GM18498 (cell line): Measurements from ENCODE around the gene SHC1.

ENCODE experiments used
- ATAC-seq: cut with Tn5 transposase; IDR thresholded peaks from one replicate; pipeline ENCODE4 v1.9.1; 2021; ENCODE audit warnings: mild to moderate bottlenecking, moderate library complexity; ENCODE audit not compliant: unreplicated experiment

The SHC1 gene, protein sequence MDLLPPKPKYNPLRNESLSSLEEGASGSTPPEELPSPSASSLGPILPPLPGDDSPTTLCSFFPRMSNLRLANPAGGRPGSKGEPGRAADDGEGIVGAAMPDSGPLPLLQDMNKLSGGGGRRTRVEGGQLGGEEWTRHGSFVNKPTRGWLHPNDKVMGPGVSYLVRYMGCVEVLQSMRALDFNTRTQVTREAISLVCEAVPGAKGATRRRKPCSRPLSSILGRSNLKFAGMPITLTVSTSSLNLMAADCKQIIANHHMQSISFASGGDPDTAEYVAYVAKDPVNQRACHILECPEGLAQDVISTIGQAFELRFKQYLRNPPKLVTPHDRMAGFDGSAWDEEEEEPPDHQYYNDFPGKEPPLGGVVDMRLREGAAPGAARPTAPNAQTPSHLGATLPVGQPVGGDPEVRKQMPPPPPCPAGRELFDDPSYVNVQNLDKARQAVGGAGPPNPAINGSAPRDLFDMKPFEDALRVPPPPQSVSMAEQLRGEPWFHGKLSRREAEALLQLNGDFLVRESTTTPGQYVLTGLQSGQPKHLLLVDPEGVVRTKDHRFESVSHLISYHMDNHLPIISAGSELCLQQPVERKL

DNA sequence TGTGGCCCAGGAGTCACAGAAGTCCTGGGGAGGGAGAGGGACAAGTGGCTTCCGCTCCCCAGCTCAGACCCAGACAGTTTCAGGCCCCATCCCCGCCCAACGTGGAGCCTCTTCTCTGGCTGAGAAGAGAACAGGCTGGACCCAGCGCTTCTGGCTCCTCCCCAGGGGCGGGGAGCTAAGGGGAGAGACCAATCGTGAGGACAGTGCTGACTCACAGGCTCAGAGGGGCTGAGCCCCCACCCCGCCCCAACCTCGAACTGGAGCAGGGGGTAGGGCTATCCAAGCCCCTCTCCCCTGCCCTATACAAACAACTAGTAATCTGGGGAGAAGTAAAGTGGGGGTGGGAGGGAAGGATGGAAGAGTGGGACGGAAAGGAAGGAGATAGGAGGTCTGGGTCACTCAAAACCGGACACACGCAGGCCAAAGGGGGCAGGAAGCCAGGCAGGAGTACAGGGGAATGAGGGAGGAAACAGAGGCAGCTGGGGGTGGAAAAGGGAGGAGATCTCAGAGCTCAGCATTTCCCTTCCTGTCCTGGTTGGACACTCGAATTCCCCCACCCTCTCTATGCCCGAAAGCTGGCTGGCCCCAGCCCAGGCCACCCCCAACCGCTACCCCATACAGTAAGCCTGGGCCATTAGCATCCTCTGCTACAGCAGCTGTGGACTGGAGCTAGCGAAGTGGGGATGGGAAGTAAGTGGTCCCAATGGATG, at the start of gene SHC1:
Gene SHC1 (minus strand): TSS at position 117 of the 710 bp plus-strand sequence. CDS start 221 bp downstream, outside the sequence.
- ATAC-seq = no peak

DNA sequence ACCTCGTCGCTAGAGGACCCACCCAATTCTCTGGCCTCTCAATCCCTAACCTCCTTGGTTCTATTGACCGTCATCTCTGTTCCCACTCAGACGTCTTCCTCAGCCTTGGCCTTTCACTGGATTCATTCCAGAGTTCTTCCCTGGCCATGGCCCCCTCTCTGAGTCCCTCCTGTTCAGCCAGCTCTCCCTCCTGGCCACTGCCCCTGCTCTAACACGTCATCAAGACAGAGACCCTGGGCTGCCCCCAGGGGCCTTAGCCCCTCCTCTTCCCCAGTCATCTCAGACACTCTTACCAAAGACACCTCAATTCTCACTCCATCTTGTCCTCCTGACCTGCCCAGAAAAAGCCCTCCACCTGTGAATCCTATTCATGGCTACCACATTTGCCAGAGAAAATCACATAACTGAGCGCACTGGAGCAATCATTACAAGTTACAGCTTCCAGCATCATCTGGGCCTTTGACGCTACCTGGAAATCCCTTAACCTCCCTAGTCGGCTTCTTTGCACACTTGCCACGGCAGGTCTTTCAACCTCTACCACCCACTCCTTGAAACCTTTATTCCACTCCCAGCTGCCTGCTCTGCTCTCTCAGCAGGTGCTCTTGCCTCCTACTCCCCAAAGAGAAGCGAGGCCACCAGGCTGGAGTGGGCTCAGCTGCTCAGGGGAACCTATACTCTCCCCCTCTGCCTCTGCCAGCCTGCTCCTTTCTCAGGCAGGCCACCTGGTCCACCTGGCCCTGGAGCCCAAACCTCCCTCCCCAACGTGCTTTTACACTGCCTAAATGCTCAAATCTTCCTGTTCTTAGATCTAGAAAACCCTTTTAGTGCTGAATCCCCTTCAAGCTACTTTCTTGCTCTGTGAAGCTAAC, 49.1 kb upstream of the SHC1 start:
- no peak for ATAC-seq

DNA sequence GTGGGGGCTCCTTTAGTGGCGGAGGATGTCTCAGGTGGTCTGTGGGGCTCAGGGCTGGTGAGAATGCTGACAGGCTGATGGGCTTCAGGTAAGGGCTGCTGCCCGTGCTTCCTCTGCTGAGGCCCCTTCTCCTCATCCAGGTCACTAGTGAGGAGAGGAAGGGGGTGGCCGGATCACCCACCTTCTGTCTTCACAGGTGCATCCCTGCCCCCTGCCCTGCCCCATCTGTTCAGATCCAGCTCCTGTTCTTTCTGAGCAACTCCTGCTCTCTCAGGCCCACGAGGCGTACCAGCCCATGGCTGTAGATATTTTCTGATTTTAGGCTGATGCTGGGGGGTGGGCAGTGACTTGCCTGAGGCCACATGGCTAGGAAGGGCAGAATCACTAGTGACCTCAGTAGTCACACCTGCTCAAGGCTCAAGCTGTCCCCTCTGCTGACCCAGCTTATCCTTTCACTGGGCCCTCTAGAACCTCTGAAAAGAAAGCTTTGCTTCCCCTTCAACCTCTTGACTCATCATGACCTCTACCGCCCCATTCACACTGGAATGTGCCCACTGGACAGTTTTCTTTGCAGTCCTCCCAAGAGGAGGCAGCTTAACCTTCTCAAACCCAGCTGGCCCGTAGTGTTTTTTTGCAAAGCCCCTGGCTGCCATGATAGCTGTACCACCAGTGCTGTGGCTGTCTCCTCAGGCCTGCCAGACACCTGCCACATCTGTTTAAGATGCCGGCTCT, 48.2 kb upstream of the SHC1 start:
- no peak for ATAC-seq

DNA sequence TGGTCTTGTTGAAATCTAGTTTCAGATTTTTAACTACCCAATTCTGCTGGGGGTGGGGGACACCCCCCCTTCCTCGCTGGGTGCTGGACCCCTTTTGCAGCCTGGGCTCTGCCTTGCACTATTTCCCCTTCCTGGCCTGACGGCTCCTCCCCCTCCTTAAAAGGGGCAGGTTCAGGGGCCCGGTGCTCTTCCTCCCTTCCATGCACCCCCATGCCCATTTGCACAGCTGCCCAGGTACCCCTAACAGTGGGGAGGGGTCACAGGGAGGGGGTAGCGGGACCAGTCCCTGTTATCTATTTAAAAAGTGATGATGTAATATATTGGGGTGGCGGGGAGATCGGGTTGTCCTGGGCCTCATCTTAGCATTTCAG, 47.4 kb upstream of the SHC1 start:
- no peak for ATAC-seq

DNA sequence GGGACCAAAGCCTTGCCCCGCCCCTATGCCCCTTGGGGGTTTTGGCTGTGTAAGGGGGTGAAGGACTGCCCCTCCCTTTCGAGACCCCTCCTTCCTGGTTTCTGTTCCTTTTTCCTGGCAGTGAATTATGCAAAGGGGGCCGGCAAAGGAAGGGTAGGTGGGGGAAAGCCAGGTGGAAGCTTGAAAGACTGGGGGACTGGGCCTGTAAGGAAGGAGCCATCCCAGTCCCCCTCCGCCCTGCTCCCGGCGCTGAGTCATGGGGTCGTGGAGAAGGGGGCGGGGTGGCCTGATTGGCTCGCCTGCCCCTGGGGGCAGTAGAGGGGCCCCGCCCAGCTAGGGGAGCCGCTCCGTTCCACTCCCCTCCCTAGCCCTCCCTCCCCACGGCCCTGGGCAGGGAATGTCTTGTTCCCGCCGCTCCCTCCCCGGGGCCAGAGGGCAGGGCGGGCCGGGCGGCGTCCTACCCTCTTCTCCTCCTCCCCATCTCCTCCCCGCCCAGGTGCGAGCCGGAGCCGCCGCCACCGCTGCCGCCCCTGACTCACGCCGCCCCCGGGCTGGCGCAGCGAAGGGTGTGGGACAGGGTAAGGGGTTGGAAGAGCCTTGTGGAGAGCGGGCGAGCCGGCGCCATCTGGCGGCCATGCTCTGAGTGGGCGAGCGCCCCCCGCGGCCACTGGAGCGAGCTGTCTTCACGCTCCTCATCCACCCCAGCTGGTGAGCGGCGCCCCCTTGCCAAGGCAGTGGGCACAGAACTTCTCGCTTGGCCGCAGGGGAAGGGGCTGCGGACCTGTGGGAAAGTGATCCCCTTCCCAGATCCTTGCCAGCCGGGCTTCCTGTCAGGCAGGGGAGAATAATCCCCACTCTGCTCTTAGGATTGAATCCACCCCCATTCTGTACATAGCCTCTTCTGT, 46.7 kb upstream of the SHC1 start:
- ATAC-seq = peak; percentile 77

DNA sequence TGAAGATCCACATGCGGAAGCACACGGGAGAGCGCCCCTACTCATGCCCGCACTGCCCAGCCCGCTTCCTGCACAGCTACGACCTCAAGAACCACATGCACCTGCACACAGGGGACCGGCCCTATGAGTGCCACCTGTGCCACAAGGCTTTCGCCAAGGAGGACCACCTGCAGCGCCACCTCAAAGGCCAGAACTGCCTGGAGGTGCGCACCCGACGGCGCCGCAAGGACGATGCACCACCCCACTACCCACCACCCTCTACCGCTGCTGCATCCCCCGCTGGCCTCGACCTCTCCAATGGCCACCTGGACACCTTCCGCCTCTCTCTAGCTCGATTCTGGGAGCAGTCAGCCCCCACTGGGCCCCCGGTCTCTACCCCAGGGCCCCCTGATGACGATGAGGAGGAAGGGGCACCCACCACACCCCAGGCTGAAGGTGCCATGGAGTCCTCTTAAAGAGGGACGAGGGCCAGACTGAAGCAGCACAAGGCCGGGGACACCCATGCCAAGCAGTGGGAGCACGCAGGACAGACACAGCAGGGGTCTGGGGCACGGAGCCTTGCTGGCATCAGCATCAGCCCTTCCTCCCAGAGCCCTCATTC, 45.8 kb upstream of the SHC1 start:
- ATAC-seq = no peak

DNA sequence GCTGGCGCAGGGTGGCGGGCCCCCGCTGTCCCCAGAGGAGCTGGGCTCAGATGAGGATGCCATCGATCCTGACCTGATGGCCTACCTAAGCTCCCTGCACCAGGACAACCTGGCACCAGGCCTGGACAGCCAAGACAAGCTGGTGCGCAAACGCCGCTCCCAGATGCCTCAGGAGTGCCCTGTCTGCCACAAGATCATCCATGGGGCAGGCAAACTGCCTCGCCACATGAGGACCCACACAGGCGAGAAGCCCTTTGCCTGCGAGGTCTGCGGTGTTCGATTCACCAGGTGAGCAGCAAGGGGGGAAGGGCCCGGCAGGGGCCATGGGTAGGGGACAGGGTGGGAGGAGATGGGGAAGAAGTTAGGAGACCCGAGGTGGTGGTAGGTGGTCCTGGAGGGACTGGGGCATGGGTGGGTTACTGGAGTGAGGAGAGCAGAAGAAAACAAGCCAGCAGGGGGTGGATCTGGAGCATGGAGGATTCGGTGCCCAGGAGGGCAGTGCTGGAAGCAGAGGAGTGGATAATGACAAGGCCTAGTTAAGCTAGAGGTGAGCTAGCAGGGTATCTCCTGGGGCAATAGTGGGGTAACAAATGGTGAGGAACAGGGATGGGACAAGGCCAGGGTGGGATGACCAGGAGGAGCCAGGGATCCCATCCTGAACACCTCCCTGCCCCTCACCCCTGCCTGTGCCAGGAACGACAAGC, 45.1 kb upstream of the SHC1 start:
- no peak for ATAC-seq

DNA sequence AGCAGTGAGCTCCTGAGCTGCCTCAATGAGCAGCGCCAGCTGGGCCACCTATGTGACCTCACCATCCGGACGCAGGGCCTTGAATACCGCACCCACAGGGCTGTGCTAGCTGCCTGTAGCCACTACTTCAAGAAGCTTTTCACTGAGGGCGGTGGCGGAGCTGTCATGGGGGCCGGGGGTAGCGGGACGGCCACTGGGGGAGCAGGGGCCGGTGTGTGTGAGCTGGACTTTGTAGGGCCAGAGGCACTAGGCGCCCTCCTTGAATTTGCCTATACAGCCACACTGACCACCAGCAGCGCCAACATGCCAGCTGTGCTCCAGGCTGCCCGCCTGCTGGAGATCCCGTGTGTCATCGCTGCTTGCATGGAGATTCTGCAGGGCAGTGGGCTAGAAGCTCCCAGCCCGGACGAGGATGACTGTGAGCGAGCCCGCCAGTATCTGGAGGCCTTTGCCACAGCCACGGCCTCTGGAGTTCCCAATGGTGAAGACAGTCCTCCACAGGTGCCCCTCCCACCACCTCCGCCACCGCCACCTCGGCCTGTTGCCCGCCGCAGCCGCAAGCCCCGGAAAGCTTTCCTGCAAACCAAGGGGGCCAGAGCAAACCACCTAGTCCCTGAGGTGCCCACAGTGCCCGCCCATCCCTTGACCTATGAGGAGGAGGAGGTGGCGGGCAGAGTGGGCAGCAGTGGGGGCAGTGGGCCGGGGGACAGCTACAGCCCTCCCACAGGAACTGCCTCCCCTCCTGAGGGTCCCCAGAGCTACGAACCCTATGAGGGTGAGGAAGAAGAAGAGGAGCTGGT, 44.4 kb upstream of the SHC1 start:
- ATAC-seq = no peak

DNA sequence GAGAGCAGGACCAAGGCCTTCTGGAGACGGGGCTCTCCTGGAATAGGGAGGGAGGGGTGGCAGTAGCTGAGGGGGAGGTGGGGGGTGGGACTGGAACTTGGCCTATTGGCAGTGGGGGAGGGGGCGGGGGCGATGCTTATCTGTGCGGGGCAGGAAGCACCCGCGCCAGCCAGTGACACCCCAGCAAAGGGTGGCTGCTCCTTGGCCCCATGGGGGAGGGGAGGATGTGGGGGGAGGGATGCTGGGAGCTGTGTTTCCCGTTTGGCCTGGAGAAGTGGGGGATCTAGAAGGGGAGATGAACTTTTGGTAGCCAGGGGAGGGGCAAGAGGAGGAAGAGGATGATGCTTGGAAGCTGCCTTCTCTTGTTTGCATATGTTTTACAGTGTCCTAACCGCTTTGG, 43.1 kb upstream of the SHC1 start:
- ATAC-seq = no peak

DNA sequence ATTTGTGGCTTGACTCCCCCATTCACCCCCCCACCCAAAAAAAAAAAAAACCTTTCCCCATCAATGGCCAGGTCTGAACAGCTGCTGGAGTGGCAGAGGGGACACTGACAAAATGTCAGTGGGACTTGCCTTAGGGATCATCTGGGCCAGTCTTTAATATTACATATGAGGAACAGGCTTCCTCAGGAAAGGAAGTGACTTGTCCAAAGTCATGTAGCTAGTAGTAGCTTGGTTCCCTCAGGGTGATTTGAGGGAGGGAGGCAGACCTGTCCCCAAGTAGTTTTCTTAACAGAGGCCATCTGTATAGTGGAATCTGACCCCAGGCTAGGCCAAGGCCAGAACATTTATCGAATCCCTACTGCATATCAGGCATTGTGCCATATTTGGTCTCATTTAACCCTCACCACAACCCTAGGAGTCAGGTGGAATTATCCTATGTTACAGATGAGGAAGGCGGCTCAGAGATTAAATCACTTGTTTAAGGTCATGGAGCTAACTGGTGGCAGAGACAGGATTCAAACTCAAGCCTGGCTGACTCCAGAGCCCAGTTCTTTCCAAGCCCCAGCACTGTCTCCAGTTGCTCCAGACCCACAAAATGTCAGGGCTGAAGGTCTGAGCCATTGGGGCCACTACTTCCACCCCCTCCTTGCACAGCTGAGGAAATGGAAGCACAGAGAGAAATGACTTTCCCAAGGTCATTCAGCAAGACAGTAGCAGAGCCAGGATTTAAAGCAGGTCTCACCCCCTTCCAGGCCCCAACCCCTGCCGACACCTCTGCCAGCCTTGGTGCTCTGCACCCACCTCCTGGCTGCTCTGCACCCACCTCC, 42.4 kb upstream of the SHC1 start:
- ATAC-seq = no peak

DNA sequence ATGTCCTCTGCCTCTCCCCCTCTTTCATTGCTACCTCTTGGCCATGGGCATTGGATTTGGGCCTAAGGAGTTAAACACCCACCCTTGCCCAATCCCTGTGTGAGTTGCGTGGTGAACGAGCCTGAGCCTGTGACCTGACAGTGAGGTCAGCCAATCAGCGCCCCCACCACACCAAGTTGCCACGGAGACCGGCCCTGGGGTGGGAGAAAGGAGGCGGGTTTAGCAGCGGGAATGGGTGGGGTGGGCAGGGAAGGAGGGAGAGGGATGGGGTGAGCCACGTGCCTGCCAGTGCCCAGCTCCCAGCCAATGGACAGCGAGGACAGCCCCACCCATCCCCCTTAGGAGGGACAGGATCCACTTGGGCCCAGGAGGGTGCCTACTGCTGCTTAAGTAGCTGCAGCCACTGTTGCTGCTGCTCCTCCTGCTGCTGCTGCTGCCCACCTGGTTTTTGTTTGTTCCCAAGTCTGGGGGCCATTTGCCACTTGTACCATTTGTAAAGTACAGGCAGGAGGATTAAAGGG, 41.5 kb upstream of the SHC1 start:
- no peak for ATAC-seq

DNA sequence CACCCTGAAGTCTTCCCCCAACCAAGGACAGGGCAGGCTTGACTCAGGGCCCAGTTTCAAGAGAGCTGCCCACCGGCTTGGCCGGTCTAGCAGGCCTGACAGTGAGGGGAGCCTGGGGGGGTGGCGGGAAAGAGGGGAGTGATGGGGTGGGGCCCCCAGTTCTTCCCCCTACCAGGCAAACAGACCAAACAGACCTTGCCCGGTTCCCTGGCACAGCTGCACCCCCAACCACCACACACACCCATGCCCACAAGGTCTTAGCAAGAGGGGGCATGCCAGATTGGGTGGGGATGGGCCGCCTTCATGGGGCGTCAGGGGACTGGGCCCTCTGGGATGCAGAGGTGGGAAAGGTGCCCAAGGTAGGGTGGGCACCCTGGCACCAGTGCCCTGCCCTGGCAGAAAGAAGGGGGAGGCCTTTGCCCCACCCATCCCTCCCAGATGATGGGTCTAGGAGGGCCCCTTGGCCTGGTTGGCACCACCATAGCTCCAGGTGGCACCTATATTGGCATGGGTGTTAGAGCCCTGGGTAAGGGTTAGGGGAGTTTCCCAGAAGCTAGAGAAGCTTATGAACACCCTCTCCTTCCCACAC, 41.0 kb upstream of the SHC1 start:
- ATAC-seq = no peak

DNA sequence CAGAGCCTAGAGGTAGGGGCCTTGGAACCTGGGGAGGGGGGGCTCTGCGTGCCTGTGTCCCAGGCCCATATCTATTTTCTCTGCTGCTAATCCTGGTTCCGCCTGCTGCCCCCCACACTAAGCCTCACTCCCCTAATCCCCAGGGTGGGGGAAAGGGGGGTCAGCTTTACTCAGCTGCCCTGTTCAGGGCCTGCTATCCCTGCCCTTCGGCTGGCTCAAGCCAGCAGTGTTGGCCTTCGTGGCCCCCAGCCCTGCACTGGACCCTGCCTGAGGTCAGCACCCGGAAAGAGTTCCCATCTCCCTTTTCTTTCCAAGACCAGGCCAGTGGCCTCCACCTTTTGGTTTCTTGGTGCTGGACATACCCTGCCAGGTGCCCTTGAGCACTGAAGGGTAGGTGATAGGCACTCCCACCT, 40.5 kb upstream of the SHC1 start:
- no peak for ATAC-seq

DNA sequence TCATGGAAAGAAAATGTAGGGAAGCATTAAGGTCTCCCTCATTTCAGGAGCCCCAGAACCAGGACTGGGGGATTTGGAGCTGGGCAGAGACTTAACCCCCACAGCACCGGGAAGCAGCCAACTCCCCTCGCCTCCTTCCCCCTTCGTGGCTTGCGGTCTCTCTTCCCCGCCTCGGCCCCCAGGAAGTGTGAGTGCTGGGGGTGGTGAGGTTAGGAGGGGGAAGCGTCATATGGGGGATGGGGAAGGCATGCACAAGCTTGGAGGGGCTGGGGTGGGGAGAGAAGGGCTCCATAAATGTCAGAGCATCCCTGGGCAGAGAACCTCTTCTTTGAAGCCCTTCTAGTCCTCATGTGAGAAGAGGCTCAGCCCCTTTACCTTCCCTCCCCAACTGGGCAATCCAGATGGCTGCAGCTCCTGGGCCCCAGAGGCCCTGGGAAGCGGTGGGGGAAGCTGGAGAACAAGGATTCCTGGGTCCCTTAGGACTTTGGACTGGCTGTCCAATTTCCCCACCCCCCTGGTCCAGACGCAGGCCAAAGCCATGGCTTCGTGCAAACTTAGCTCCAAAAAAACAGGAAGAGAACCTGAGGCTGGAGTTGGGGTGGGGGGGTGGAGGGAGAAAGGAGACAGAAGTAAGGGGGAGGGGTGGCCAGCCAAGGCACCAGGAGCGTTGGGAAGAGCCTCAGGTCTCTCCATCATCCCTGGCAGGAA, 39.8 kb upstream of the SHC1 start:
- no peak for ATAC-seq

DNA sequence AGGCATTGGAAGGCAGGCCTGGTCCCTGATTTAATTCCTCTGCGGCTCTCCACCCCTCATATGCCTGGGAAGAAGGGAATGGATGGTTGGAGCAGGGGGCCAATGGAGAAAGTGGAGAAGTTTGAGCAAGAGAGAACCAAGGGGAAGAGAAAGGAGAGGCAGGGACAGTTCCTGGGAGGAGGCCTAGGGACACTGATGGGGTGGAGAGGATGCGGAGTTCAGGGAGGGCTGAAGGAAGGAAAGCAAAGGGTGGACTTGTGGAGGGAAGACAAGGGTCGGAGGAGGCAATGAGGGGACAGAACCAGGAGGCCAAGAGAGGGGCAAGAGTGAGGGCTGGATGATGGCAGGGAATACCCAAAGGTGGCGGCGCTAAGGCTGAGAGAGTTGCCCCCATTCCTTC, 39.2 kb upstream of the SHC1 start:
- ATAC-seq = no peak
